ENCODE data around the gene PDK2. TPM values are rescaled to one million over a fixed set of nuclear protein-coding genes. Genes with fewer than 3 reads are reported as not detected.

PDK2 gene
- total RNA-seq, 4 donors from 2014 or later = 31.6 to 70.6 (median 58.1) TPM

DNA sequence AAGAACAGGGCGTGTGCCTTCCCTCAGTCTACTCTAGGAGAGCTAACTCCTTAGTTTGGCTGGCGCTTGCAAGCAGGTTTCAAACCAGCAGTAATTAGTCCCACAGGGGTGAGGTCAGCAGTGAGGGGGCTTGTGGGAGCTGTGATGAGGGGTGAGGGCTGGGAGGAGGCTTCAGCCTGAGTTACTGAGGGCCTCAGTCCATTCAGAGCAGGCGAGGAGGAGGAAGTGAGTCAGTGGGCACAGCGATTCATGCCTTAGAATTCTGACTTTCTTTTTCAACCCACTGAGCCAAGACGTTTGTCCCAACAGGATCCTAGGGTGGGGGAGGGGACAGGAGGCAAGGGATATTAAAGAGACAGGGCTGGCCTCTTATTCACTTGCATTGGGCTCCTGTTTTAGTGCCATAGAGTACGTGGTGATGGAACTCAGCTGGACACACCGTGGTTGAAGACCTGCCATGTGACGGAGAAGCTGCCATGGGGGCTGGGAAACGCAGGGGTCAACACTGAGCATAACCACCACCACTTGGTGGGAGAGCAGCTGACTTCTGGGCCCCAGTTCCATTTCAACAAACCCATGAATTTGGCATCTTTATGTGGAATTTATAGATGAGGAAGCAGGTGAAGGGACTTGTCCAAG lies 47.5 kb upstream of the PDK2 start:
- Histone ChIP-seq H3K36me3 (no peaks in the 10 kb centered on the region), H3K27ac (peak overlapping the region in 1 of 4 donors; percentile 42), H3K4me3 (no peak overlapping the region), H3K9me3 (no peaks in the 10 kb centered on the region), H3K4me1 (peaks cover 0 to 59% (median 0%) of the 10 kb centered on the region in 3 donors), H3K27me3 (no peaks in the 10 kb centered on the region)
- no peak for ATAC-seq
- TF ChIP-seq POLR2A (IDR thresholded peaks at IDR 0.05) (no peak), POLR2AphosphoS5 (IDR thresholded peaks at IDR 0.05) (no peak)
- TF ChIP-seq, protein P1, sequence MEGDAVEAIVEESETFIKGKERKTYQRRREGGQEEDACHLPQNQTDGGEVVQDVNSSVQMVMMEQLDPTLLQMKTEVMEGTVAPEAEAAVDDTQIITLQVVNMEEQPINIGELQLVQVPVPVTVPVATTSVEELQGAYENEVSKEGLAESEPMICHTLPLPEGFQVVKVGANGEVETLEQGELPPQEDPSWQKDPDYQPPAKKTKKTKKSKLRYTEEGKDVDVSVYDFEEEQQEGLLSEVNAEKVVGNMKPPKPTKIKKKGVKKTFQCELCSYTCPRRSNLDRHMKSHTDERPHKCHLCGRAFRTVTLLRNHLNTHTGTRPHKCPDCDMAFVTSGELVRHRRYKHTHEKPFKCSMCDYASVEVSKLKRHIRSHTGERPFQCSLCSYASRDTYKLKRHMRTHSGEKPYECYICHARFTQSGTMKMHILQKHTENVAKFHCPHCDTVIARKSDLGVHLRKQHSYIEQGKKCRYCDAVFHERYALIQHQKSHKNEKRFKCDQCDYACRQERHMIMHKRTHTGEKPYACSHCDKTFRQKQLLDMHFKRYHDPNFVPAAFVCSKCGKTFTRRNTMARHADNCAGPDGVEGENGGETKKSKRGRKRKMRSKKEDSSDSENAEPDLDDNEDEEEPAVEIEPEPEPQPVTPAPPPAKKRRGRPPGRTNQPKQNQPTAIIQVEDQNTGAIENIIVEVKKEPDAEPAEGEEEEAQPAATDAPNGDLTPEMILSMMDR (IDR thresholded peaks at IDR 0.05) = no peak
- WGBS, 2 donors (ENCODE audit: low coverage in 1 of 2) = 52 to 60% methylated on average over 2 to 7 of the region's 9 CpGs

DNA sequence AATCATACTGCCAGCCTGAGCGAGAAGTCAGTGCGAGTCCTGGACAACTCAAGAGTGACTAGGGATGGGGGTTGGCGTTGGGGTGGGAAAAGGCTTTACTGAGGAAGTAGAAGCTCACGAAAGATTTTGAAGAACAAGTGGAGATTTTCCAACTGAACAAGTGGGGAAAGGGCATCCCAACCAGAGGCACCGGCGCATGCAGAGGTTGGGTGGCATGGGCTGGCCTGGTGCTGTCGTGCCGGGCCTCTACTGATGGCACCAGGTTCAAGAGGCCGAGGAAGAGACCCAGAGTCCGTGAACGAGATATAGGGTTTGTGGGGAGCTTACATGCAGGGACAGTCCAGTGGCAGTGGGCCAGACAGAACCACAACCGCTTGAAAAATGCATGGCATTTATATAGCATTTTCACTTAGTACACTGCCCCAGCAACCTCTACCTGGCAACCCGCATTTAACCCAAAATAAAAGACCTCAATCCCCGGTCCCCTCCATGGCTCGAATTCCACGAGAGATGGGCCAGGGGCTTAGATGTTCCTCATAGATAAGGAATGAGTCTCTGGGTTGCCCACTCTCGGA lies 46.9 kb upstream of the PDK2 start:
- no peaks in the 10 kb centered on the region for H3K27me3 ChIP-seq
- 80 to 91% methylated on average over 5 to 14 of the region's 17 CpGs for WGBS, 2 donors (ENCODE audit: low coverage in 1 of 2)
- H3K4me1 ChIP-seq = peaks cover 0 to 60% (median 0%) of the 10 kb centered on the region in 3 donors
- TF ChIP-seq POLR2A (IDR thresholded peaks at IDR 0.05) (no peak), POLR2AphosphoS5 (IDR thresholded peaks at IDR 0.05) (no peak), EP300 (IDR thresholded peaks at IDR 0.05) (no peak)
- TF ChIP-seq, protein P1 (IDR thresholded peaks at IDR 0.05) = no peak
- H3K4me3 ChIP-seq = no peak overlapping the region
- ATAC-seq = no peak
- H3K9me3 ChIP-seq = no peaks in the 10 kb centered on the region
- H3K27ac ChIP-seq = no peak overlapping the region
- no peaks in the 10 kb centered on the region for H3K36me3 ChIP-seq

- Histone ChIP-seq H3K9me3 (no peaks in the 10 kb centered on the region), H3K4me1 (peaks cover 0 to 60% (median 0%) of the 10 kb centered on the region in 3 donors), H3K4me3 (no peak overlapping the region), H3K27me3 (no peaks in the 10 kb centered on the region), H3K36me3 (no peaks in the 10 kb centered on the region), H3K27ac (no peak overlapping the region)
- ATAC-seq = no peak
- 62 to 66% methylated on average over 4 of the region's 4 CpGs for WGBS, 2 donors (ENCODE audit: low coverage in 1 of 2)
- no peak for TF ChIP-seq POLR2A (IDR thresholded peaks at IDR 0.05)
- no peak for TF ChIP-seq POLR2AphosphoS5 (IDR thresholded peaks at IDR 0.05)
- TF ChIP-seq EP300 (IDR thresholded peaks at IDR 0.05) = no peak
- TF ChIP-seq, protein P1 (IDR thresholded peaks at IDR 0.05) = no peak
Measured at GRCh38 chr17:50048988-50049387, 46.2 kb upstream of the PDK2 start.

- no peaks in the 10 kb centered on the region for H3K27me3 ChIP-seq
- H3K36me3 ChIP-seq = no peaks in the 10 kb centered on the region
- no peak overlapping the region for H3K27ac ChIP-seq
- no peak for ATAC-seq
- WGBS, 2 donors (ENCODE audit: low coverage in 1 of 2) = 82 to 83% methylated on average over 3 of the region's 3 CpGs
- TF ChIP-seq, protein P1 (IDR thresholded peaks at IDR 0.05) = no peak
- TF ChIP-seq EP300 (IDR thresholded peaks at IDR 0.05) = no peak
- TF ChIP-seq POLR2AphosphoS5 (IDR thresholded peaks at IDR 0.05) = no peak
- TF ChIP-seq POLR2A (IDR thresholded peaks at IDR 0.05) = no peak
- H3K4me1 ChIP-seq = peaks cover 0 to 60% (median 0%) of the 10 kb centered on the region in 3 donors
- no peak overlapping the region for H3K4me3 ChIP-seq
- H3K9me3 ChIP-seq = no peaks in the 10 kb centered on the region
Measured at GRCh38 chr17:50049636-50050035, 45.5 kb upstream of the PDK2 start.
